Suprapubic skin (tissue), 4 donors: ENCODE results near the gene PEAR1. TPM values are rescaled to one million over a fixed set of nuclear protein-coding genes. Genes with fewer than 3 reads are reported as not detected.
A peak's percentile ranks its signal among the peaks of the same experiment; 100 is the strongest.
"Not testable (repeated sequence)": the region's sequence is repeated elsewhere in the genome, so short reads cannot be mapped to it uniquely, and the experiment has no call there.

Experiments
- DNase-seq, 2 donors: peaks; one replicate each; pipeline ENCODE4 v3.0.0-alpha.2; 2019; ENCODE audit warnings: low spot score in 2 of 2
- H3K27ac ChIP-seq: fragments of 200-600 bp; sonication (generic); one replicate; pipeline ENCODE4 v1.5.1; 2019
- H3K27me3 ChIP-seq: fragments of 200-600 bp; sonication (generic); one replicate; pipeline ENCODE4 v1.5.1; 2019
- H3K36me3 ChIP-seq: fragments of 200-600 bp; sonication (generic); one replicate; pipeline ENCODE4 v1.5.1; 2019
- H3K4me1 ChIP-seq: fragments of 200-600 bp; sonication (generic); one replicate; pipeline ENCODE4 v1.5.1; 2019
- H3K4me3 ChIP-seq: fragments of 200-600 bp; sonication (generic); one replicate; pipeline ENCODE4 v1.5.1; 2019; ENCODE audit warnings: mild to moderate bottlenecking
- H3K9me3 ChIP-seq: fragments of 200-600 bp; sonication (generic); one replicate; pipeline ENCODE4 v1.5.1; 2019
- EP300 ChIP-seq: sonication (generic); formaldehyde crosslinking; IDR thresholded peaks from one replicate; pipeline ENCODE4 v1.6.1; 2017; ENCODE audit warnings: antibody characterized with exemption
- POLR2A ChIP-seq, 2 donors: fragments of 450-650 bp; IDR thresholded peaks; one replicate each; pipeline ENCODE4 v1.6.1; 2017; ENCODE audit warnings: antibody characterized with exemption in 2 of 2, mild to moderate bottlenecking in 2 of 2, moderate library complexity in 2 of 2
- POLR2AphosphoS5 ChIP-seq, 3 donors: sonication (generic); formaldehyde crosslinking; IDR thresholded peaks; one replicate each; pipeline ENCODE4 v1.6.1; 2017; ENCODE audit warnings: antibody characterized with exemption in 3 of 3
- WGBS: methylation state at CpG from one replicate; pipeline ENCODE4 v1.1.5; 2018; 5-methylcytosine and 5-hydroxymethylcytosine counted together
- total RNA-seq, 4 donors: library from RNA; depleted of rRNA; stranded (reverse); fragments of >200 nt; gene quantifications; one replicate each; pipeline ENCODE4 v1.1.0, GENCODE V29; 2016
- TF ChIP-seq, protein P1 (sequence below), 2 donors: fragments of 200-600 bp in 1 of 2; fragments of 450-650 bp in 1 of 2; sonication (generic) in 1 of 2; IDR thresholded peaks; one replicate each; pipeline ENCODE4 v1.5.1; 2016 to 2019; ENCODE audit warnings: antibody characterized with exemption in 2 of 2, mild to moderate bottlenecking in 1 of 2, moderate library complexity in 1 of 2

PEAR1 gene
- total RNA-seq, 4 donors from 2014 or later, result 2.4 to 5.7 (median 3.8) TPM

DNA sequence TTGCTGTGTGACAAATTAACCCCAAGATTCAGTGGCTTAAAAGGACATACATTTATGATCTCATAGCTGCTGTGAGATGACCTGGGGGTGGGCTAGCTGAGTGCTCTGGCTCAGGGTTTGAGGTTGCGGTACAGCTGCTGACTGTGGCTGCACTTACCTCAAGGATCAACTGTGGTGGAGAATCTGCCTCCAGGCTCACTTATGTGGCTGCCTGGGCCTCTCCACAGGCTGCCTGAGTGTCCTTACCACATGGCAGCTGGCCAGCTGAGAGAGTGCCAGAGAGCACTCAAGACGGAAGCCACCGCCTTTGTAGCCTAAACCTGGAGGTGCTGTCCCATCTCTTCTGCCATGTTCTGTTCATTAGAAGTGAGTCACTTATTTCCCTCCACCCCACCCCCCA is 32.7 kb downstream of the PEAR1 start:
- Histone ChIP-seq H3K27ac (no peak overlapping the region), H3K4me1 (peaks cover 24% of the 10 kb centered on the region), H3K9me3 (no peaks in the 10 kb centered on the region), H3K4me3 (no peak overlapping the region), H3K27me3 (peaks cover 81% of the 10 kb centered on the region), H3K36me3 (no peaks in the 10 kb centered on the region)
- DNase-seq, result no peak
- no peak for TF ChIP-seq POLR2A (IDR thresholded peaks at IDR 0.05)
- TF ChIP-seq, protein P1, sequence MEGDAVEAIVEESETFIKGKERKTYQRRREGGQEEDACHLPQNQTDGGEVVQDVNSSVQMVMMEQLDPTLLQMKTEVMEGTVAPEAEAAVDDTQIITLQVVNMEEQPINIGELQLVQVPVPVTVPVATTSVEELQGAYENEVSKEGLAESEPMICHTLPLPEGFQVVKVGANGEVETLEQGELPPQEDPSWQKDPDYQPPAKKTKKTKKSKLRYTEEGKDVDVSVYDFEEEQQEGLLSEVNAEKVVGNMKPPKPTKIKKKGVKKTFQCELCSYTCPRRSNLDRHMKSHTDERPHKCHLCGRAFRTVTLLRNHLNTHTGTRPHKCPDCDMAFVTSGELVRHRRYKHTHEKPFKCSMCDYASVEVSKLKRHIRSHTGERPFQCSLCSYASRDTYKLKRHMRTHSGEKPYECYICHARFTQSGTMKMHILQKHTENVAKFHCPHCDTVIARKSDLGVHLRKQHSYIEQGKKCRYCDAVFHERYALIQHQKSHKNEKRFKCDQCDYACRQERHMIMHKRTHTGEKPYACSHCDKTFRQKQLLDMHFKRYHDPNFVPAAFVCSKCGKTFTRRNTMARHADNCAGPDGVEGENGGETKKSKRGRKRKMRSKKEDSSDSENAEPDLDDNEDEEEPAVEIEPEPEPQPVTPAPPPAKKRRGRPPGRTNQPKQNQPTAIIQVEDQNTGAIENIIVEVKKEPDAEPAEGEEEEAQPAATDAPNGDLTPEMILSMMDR (IDR thresholded peaks at IDR 0.05), result no peak
- TF ChIP-seq EP300, result no peak
- no peak for TF ChIP-seq POLR2AphosphoS5 (IDR thresholded peaks at IDR 0.05)
- WGBS, result 44% methylated on average over 3 of the region's 3 CpGs

DNA sequence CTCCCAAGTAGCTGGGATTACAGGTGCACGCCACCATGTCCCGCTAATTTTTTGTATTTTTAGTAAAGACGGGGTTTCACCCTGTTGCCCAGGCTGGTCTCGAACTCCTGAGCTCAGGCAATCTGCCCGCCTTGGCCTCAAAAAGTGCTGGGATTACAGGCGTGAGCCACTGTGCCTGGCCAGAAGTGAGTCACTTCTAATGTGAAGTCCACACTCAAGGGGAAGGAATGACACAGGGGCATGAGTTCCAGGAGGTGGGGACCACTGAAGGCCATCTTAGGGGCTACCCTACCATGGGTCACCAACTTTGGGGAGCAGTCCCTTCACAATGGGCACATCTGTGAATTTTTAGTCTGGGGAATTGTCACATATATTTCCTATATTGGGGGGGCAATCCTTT is 33.2 kb downstream of the PEAR1 start:
- H3K4me3 ChIP-seq, DNase-seq, H3K9me3 ChIP-seq, H3K27ac ChIP-seq, H3K36me3 ChIP-seq: not testable (repeated sequence)
- peaks cover 24% of the 10 kb centered on the region for H3K4me1 ChIP-seq
- WGBS, result 85% methylated on average over 6 of the region's 6 CpGs
- H3K27me3 ChIP-seq, result peaks cover 78% of the 10 kb centered on the region

DNA sequence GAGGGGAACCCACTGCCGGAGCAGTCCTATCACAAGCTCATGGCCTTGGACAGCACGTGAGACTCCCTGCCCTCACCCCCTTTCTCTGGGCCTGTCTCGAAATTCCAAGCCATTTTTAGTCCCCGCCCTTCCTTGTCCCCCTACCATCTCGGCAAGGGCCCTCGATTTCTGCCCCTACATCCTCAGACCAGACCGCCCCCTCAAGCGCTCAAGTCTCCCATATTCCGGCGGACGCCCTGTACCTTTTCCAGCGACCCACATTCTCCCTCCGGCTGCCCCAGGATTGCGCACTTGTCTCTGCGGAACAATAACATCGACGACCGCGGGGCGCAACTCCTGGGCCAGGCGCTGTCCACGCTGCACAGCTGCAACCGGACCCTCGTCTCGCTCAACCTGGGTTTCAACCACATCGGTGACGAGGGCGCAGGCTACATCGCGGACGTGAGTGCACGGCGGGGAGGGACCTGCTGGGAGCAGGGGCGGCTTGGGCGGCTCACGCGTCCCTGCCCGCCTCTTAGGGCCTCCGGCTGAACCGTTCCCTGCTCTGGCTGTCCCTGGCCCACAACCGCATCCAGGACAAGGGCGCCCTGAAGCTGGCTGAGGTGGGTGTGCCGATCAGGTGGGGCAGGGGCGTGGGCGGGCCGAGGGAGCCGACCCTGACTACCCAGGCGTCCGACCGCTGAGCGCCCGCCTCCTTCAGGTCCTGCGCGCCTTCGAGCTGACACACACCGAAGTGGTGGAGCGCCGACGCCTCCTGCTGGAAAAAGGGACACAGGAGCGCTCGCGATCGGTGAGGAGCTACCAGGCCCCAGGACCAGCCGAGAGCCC is 33.9 kb downstream of the PEAR1 start:
- H3K4me3 ChIP-seq, result peak overlapping the region; percentile 14
- no peak for DNase-seq
- no peaks in the 10 kb centered on the region for H3K9me3 ChIP-seq
- H3K36me3 ChIP-seq, result no peaks in the 10 kb centered on the region
- H3K27me3 ChIP-seq, result peaks cover 70% of the 10 kb centered on the region
- TF ChIP-seq, protein P1 (IDR thresholded peaks at IDR 0.05), result peak; percentile 2 to 58
- TF ChIP-seq POLR2AphosphoS5 (IDR thresholded peaks at IDR 0.05), result no peak
- 12% methylated on average over 37 of the region's 64 CpGs for WGBS
- no peak overlapping the region for H3K27ac ChIP-seq
- H3K4me1 ChIP-seq, result peaks cover 24% of the 10 kb centered on the region

GRCh38 chr1:156928043-156928602 is 34.6 kb downstream of the PEAR1 start:
- no peaks in the 10 kb centered on the region for H3K9me3 ChIP-seq
- peaks cover 24% of the 10 kb centered on the region for H3K4me1 ChIP-seq
- no peak for DNase-seq
- no peak overlapping the region for H3K27ac ChIP-seq
- no peaks in the 10 kb centered on the region for H3K36me3 ChIP-seq
- WGBS, result 15% methylated on average over 4 of the region's 4 CpGs
- peaks cover 64% of the 10 kb centered on the region for H3K27me3 ChIP-seq
- TF ChIP-seq POLR2AphosphoS5 (IDR thresholded peaks at IDR 0.05) (no peak), POLR2A (IDR thresholded peaks at IDR 0.05) (no peak), EP300 (no peak)
- TF ChIP-seq, protein P1 (IDR thresholded peaks at IDR 0.05), result no peak
- H3K4me3 ChIP-seq, result peak overlapping the region; percentile 14

DNA sequence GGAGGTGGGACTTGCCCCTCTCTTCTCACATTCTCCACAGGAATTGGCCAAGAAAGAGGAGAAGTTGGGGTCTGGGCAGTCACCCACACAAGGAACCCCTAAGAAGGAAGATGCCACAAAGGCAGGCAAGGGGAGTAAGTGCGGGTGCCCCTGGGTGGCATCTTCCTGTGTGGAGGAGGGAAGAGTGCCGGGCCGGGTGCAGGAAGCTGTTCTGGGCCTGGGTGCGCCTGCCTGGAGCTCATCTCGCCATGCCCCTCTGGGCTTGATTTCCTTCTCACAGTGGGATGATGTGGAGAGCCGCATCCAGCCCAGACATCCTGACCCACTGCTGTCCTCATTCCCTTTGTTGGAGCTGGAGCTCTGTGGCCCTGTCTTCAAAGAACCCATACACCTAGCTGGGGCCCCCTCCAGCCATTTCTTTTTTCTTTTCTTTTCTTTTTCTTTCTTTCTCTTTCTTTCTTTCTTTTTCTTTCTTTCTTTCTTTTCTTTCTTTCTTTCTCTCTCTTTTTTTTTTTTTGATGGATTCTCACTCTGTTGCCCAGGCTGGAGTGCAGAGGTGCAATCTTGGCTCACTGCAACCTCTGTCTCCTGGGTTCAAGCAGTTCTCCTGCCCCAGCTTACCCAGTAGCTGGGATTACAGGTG is 36.2 kb downstream of the PEAR1 start:
- WGBS, result 49% methylated on average over 6 of the region's 6 CpGs
- no peaks in the 10 kb centered on the region for H3K9me3 ChIP-seq
- peaks cover 10% of the 10 kb centered on the region for H3K4me1 ChIP-seq
- TF ChIP-seq POLR2AphosphoS5 (IDR thresholded peaks at IDR 0.05) (no peak), POLR2A (IDR thresholded peaks at IDR 0.05) (no peak), EP300 (no peak)
- TF ChIP-seq, protein P1 (IDR thresholded peaks at IDR 0.05), result no peak
- peaks cover 48% of the 10 kb centered on the region for H3K27me3 ChIP-seq
- H3K27ac ChIP-seq, result no peak overlapping the region
- H3K36me3 ChIP-seq, result no peaks in the 10 kb centered on the region
- no peak overlapping the region for H3K4me3 ChIP-seq
- DNase-seq, result no peak
